GM12875 (cell line): ENCODE results near the gene LRRC4C.

Experiments used
- H3K4me3 ChIP-seq: one replicate; pipeline ENCODE4 v1.5.1; 2011; ENCODE audit warnings: low read depth, low read length, control low read depth
- CTCF ChIP-seq: IDR thresholded peaks from 2 replicates; pipeline ENCODE4 v1.5.1; 2011; ENCODE audit warnings: low read depth, mild to moderate bottlenecking, control low read depth, inconsistent platforms, low read length, moderate library complexity, borderline replicate concordance; ENCODE audit not compliant: insufficient read depth

Gene LRRC4C

DNA sequence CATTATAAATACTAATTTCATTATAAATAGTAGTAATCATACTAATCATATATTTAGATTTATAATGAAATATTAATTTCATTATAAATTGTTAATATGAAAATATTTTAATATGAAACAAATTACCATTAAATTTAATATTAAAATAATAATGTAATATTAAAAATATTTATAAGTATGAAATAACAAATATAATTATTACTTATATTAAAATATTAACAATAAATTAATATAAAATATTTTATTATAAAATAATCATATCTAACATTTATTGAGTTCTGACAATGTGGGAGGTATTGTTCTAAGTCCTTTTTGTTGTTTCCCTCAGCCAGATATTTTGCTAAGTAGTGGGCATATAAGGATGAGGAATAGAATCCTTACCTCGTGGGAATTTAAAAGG lies 1341.4 kb downstream of the LRRC4C start:
- no peak overlapping the region for H3K4me3 ChIP-seq
- TF ChIP-seq CTCF = no peak

GRCh38 chr11:40104941-40105550 lies 1354.4 kb downstream of the LRRC4C start:
- H3K4me3 ChIP-seq = no peak overlapping the region
- no peak for TF ChIP-seq CTCF

DNA sequence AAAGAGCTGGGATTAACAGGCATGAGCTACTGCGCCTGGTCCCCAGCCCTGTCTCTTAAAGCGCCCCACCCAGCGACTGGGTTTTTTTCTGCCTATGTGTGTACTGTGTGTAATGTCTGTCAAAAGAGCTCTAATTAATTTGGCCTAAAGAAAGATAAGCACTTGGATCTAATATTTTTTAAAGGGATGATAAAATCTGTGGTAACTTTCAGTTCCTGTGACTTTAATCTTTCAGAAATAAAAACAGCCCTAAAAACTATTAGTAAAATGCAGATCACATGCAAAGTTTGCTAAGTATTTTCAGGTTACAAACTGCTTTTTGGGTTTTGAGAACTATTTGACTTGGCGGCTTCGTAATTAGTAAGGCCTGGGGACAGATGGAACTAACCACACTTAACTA lies 1358.7 kb downstream of the LRRC4C start:
- no peak overlapping the region for H3K4me3 ChIP-seq
- TF ChIP-seq CTCF = no peak

DNA sequence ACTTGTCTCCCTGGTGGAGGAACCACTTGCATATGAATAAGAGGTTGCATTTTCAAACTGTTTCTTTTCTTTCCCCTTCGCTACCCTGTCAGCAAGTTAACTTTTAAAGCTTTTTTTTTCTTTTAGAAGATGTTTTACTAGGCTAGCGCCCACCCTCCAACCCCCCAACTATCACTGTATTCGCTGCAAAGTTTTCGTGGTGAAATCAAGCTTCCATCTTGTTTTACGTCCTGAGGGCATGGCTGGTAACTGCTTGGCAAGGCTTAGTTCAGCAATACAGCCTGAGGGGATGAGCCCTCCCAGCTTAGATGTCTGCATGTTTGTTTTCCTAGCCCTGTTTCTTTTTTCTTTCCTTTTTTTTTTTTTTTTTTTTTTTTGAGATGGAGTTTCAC lies 1359.3 kb downstream of the LRRC4C start:
- no peak for TF ChIP-seq CTCF
- H3K4me3 ChIP-seq = no peak overlapping the region

GRCh38 chr11:40099426-40100161 lies 1359.9 kb downstream of the LRRC4C start:
- TF ChIP-seq CTCF = no peak
- no peak overlapping the region for H3K4me3 ChIP-seq

GRCh38 chr11:40095446-40095845 lies 1364.0 kb downstream of the LRRC4C start:
- no peak for TF ChIP-seq CTCF
- H3K4me3 ChIP-seq = no peak overlapping the region

- no peak for TF ChIP-seq CTCF
- H3K4me3 ChIP-seq = no peak overlapping the region
These were observed 1364.5 kb downstream of the LRRC4C start for GRCh38 chr11:40094954-40095353.
